ENCODE results near the gene COL25A1.

DNA sequence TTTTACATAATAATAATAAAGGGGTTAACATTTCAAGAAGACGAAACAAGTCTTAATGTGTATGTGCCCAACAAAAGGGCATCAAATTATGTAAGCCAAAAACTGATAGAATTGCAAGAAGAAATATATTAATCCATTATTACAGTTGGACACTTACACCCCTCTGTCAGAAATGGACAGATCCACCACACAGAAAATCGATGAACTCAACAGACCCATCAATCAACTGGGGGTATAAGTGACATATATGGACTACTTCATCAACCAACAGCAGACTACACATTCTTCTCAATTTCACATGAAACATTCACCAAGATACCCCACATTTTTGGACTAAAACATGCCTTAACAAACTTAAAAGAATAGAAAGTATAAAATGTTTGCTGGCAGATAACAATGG is 183.8 kb downstream of the COL25A1 start:
- TF ChIP-seq, protein P1, sequence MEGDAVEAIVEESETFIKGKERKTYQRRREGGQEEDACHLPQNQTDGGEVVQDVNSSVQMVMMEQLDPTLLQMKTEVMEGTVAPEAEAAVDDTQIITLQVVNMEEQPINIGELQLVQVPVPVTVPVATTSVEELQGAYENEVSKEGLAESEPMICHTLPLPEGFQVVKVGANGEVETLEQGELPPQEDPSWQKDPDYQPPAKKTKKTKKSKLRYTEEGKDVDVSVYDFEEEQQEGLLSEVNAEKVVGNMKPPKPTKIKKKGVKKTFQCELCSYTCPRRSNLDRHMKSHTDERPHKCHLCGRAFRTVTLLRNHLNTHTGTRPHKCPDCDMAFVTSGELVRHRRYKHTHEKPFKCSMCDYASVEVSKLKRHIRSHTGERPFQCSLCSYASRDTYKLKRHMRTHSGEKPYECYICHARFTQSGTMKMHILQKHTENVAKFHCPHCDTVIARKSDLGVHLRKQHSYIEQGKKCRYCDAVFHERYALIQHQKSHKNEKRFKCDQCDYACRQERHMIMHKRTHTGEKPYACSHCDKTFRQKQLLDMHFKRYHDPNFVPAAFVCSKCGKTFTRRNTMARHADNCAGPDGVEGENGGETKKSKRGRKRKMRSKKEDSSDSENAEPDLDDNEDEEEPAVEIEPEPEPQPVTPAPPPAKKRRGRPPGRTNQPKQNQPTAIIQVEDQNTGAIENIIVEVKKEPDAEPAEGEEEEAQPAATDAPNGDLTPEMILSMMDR (IDR thresholded peaks at IDR 0.05; ENCODE audit: low read depth, low read length, missing input control): no peak
- no peak for TF ChIP-seq SP1 (IDR thresholded peaks at IDR 0.05)
- no peak for TF ChIP-seq YY1 (IDR thresholded peaks at IDR 0.05)
- TF ChIP-seq, protein P2, sequence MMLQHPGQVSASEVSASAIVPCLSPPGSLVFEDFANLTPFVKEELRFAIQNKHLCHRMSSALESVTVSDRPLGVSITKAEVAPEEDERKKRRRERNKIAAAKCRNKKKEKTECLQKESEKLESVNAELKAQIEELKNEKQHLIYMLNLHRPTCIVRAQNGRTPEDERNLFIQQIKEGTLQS (IDR thresholded peaks at IDR 0.05): no peak
- TF ChIP-seq TAF1 (conservative IDR thresholded peaks at IDR 0.05): no peak
- TF ChIP-seq NR2F2 (IDR thresholded peaks at IDR 0.05): no peak
- no peak for TF ChIP-seq JUND (IDR thresholded peaks at IDR 0.05)
- TF ChIP-seq, protein P3, sequence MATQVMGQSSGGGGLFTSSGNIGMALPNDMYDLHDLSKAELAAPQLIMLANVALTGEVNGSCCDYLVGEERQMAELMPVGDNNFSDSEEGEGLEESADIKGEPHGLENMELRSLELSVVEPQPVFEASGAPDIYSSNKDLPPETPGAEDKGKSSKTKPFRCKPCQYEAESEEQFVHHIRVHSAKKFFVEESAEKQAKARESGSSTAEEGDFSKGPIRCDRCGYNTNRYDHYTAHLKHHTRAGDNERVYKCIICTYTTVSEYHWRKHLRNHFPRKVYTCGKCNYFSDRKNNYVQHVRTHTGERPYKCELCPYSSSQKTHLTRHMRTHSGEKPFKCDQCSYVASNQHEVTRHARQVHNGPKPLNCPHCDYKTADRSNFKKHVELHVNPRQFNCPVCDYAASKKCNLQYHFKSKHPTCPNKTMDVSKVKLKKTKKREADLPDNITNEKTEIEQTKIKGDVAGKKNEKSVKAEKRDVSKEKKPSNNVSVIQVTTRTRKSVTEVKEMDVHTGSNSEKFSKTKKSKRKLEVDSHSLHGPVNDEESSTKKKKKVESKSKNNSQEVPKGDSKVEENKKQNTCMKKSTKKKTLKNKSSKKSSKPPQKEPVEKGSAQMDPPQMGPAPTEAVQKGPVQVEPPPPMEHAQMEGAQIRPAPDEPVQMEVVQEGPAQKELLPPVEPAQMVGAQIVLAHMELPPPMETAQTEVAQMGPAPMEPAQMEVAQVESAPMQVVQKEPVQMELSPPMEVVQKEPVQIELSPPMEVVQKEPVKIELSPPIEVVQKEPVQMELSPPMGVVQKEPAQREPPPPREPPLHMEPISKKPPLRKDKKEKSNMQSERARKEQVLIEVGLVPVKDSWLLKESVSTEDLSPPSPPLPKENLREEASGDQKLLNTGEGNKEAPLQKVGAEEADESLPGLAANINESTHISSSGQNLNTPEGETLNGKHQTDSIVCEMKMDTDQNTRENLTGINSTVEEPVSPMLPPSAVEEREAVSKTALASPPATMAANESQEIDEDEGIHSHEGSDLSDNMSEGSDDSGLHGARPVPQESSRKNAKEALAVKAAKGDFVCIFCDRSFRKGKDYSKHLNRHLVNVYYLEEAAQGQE (IDR thresholded peaks at IDR 0.05): no peak
- TF ChIP-seq RXRA (IDR thresholded peaks at IDR 0.05): no peak
- TF ChIP-seq RAD21 (IDR thresholded peaks at IDR 0.05): no peak
- TF ChIP-seq, protein P4, sequence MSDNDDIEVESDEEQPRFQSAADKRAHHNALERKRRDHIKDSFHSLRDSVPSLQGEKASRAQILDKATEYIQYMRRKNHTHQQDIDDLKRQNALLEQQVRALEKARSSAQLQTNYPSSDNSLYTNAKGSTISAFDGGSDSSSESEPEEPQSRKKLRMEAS (IDR thresholded peaks at IDR 0.05): no peak
